Rectal smooth muscle tissue (tissue), 1 donor: ENCODE data around the gene GSK3B.

Experiments
- H3K27ac ChIP-seq: one replicate; pipeline ENCODE4 v1.7.0; 2013; ENCODE audit warnings: low read depth, low read length, inconsistent platforms
- H3K27me3 ChIP-seq: one replicate; pipeline ENCODE4 v1.7.0; 2013; ENCODE audit warnings: low read length; ENCODE audit not compliant: control insufficient read depth, insufficient read depth
- H3K36me3 ChIP-seq: one replicate; pipeline ENCODE4 v1.7.0; 2013; ENCODE audit warnings: low read length; ENCODE audit not compliant: control insufficient read depth, insufficient read depth
- H3K4me1 ChIP-seq: one replicate; pipeline ENCODE4 v1.7.0; 2013; ENCODE audit warnings: low read length; ENCODE audit not compliant: control insufficient read depth, insufficient read depth
- H3K4me3 ChIP-seq: one replicate; pipeline ENCODE4 v1.7.0; 2013; ENCODE audit warnings: low read length
- H3K9ac ChIP-seq: one replicate; pipeline ENCODE4 v1.7.0; 2013; ENCODE audit warnings: low read length

The GSK3B gene

GRCh38 chr3:120114376-120114775 is 20.1 kb upstream of the GSK3B start:
- Histone ChIP-seq H3K27ac (no peak overlapping the region), H3K4me1 (no peaks in the 10 kb centered on the region), H3K9ac (no peak overlapping the region), H3K36me3 (no peaks in the 10 kb centered on the region), H3K4me3 (no peak overlapping the region), H3K27me3 (no peaks in the 10 kb centered on the region)

- Histone ChIP-seq H3K36me3 (no peaks in the 10 kb centered on the region), H3K4me3 (no peak overlapping the region), H3K4me1 (no peaks in the 10 kb centered on the region), H3K27ac (no peak overlapping the region), H3K27me3 (no peaks in the 10 kb centered on the region), H3K9ac (no peak overlapping the region)
These were observed 19.2 kb upstream of the GSK3B start for GRCh38 chr3:120113128-120114116.

- Histone ChIP-seq H3K27ac (no peak overlapping the region), H3K27me3 (no peaks in the 10 kb centered on the region)
These were observed 17.7 kb upstream of the GSK3B start for GRCh38 chr3:120111898-120112297.

GRCh38 chr3:120103276-120103675 is 9.0 kb upstream of the GSK3B start:
- Histone ChIP-seq H3K4me3 (no peak overlapping the region), H3K4me1 (no peaks in the 10 kb centered on the region), H3K36me3 (no peaks in the 10 kb centered on the region), H3K9ac (no peak overlapping the region), H3K27ac (no peak overlapping the region), H3K27me3 (no peaks in the 10 kb centered on the region)

More at GRCh38 chr3:120111898-120112297, 17.7 kb upstream of the GSK3B start:
- no peak overlapping the region for H3K9ac ChIP-seq
- no peaks in the 10 kb centered on the region for H3K4me1 ChIP-seq
- H3K4me3 ChIP-seq = no peak overlapping the region
- no peaks in the 10 kb centered on the region for H3K36me3 ChIP-seq

- Histone ChIP-seq H3K4me3 (no peak overlapping the region), H3K9ac (no peak overlapping the region), H3K36me3 (no peaks in the 10 kb centered on the region), H3K27me3 (no peaks in the 10 kb centered on the region), H3K27ac (no peak overlapping the region), H3K4me1 (no peaks in the 10 kb centered on the region)
These were observed 8.4 kb upstream of the GSK3B start for GRCh38 chr3:120102674-120103073.

- H3K4me3 ChIP-seq = no peak overlapping the region
- H3K4me1 ChIP-seq = no peaks in the 10 kb centered on the region
- no peaks in the 10 kb centered on the region for H3K27me3 ChIP-seq
- H3K36me3 ChIP-seq = no peaks in the 10 kb centered on the region
- no peak overlapping the region for H3K9ac ChIP-seq
- H3K27ac ChIP-seq = no peak overlapping the region
These were observed 8.0 kb upstream of the GSK3B start for GRCh38 chr3:120102232-120102631.

GRCh38 chr3:120101624-120102023 is 7.4 kb upstream of the GSK3B start:
- no peak overlapping the region for H3K27ac ChIP-seq
- no peak overlapping the region for H3K4me3 ChIP-seq
- no peaks in the 10 kb centered on the region for H3K36me3 ChIP-seq
- no peaks in the 10 kb centered on the region for H3K27me3 ChIP-seq
- H3K9ac ChIP-seq = no peak overlapping the region
- no peaks in the 10 kb centered on the region for H3K4me1 ChIP-seq

GRCh38 chr3:120100711-120101110 is 6.5 kb upstream of the GSK3B start:
- Histone ChIP-seq H3K27ac (no peak overlapping the region), H3K36me3 (no peaks in the 10 kb centered on the region), H3K4me1 (peaks cover 5% of the 10 kb centered on the region), H3K4me3 (no peak overlapping the region), H3K27me3 (no peaks in the 10 kb centered on the region), H3K9ac (no peak overlapping the region)

GRCh38 chr3:120098710-120099109 is 4.5 kb upstream of the GSK3B start:
- Histone ChIP-seq H3K4me3 (no peak overlapping the region), H3K27me3 (no peaks in the 10 kb centered on the region), H3K27ac (no peak overlapping the region), H3K4me1 (peaks cover 5% of the 10 kb centered on the region), H3K9ac (no peak overlapping the region), H3K36me3 (no peaks in the 10 kb centered on the region)

- Histone ChIP-seq H3K4me1 (peaks cover 7% of the 10 kb centered on the region), H3K4me3 (peak overlapping the region; percentile 96), H3K27me3 (no peaks in the 10 kb centered on the region), H3K9ac (peak overlapping the region; percentile 66), H3K27ac (peak overlapping the region; percentile 98), H3K36me3 (no peaks in the 10 kb centered on the region)
These were observed 1.8 kb upstream of the GSK3B start for GRCh38 chr3:120095979-120096426.

GRCh38 chr3:120095226-120095978 is 1.2 kb upstream of the GSK3B start:
- Histone ChIP-seq H3K27me3 (no peaks in the 10 kb centered on the region), H3K4me1 (peaks cover 7% of the 10 kb centered on the region), H3K4me3 (peak overlapping the region; percentile 96), H3K27ac (peak overlapping the region; percentile 98), H3K36me3 (no peaks in the 10 kb centered on the region), H3K9ac (peak overlapping the region; percentile 87)

- Histone ChIP-seq H3K9ac (peak overlapping the region; percentile 87), H3K36me3 (no peaks in the 10 kb centered on the region), H3K27ac (peak overlapping the region; percentile 98), H3K4me3 (peak overlapping the region; percentile 96), H3K27me3 (no peaks in the 10 kb centered on the region), H3K4me1 (peaks cover 7% of the 10 kb centered on the region)
These were observed 554 bp upstream of the GSK3B start for GRCh38 chr3:120094776-120095225.
